GM21723 (cell line): ENCODE measurements around the gene MGARP.

Source experiments
- ATAC-seq: cut with Tn5 transposase; IDR thresholded peaks from one replicate; pipeline ENCODE4 v1.9.1; 2021; ENCODE audit warnings: mild to moderate bottlenecking, moderate library complexity; ENCODE audit not compliant: unreplicated experiment

The MGARP gene

DNA sequence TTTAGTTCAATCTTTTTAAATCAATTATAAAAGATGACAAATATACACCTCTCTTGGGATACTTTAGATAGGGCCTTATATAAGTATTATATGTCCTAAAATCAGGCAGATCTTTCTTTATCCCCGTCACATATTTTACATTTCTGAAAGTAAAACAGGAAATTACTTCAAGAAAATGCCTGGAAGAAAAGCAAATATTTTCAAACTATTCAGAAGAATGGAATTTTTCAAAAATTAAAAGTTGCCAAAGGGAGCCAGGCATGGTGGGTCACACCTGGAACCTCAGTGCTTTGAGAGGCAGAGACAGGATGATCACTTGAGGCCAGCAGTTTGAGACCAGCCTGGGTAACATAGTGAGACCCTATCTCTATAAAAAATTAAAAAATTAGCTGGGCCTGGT is 34.4 kb downstream of the MGARP start:
- no peak for ATAC-seq

DNA sequence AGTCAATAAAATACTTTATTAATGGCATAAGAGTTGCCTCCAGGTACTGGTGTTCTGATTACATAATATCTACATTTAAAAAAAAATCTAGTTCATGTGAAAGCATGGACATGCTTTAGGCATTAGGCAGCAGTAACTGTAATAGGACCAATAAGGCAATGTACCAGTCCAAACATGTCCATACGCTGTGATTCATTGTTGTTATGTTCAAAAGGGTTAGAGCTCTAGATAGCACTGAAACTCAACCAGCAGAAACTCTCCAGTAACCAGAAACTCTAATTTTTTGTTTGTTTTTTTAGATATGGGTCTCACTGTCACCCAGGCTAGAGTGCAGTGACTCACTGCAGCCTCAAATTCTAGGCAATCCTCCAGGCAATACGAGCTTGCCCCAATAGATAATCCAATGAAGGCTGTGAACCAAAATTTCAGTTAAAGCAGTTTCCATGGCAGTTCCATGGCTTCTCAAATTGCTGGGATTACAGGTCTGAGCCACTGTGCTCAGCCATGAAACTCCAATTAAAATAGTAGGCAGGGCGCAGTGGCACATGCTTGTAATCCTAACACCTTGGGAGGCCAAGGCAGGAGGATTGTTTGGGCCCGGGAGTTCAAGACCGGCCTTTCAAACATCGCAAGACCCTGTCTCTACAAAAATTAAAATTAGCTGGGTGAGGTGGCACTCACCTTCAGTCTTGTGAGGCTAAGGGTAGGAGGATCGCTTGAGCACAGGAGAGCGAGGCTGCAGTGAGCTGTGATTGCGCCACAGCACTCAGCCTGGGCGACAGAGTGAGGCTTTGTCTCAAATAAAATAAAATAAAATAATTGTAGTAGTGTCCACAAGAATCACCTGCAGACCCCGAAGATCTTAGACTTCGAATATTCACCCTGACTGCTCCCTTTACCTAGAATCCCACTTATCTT is 36.3 kb downstream of the MGARP start:
- no peak for ATAC-seq

DNA sequence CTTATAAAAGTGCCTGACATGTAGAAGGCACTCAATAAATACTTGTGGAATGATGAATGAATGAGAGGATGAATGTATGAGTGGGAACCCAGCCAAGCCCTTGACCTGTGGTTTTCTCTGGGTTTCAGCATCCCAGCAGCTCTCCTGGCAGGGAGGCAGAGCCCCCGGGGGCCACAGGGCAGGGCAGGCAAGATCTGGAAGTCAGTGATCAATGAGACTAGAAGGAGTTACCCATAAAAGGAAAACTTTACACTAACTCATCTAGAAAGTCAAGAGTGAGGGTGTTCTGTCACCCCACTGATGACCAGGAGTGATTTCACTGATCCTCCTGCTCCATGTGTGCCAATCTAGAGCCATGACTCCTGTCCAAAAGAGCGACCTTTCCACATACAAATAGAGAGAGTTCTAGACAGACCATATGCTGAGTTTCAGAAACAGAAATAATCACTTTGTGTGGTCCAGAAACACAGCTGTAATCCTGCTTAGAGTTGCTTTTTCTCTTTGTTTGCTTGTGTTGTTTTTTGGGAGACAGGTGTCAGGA is 37.4 kb downstream of the MGARP start:
- no peak for ATAC-seq

DNA sequence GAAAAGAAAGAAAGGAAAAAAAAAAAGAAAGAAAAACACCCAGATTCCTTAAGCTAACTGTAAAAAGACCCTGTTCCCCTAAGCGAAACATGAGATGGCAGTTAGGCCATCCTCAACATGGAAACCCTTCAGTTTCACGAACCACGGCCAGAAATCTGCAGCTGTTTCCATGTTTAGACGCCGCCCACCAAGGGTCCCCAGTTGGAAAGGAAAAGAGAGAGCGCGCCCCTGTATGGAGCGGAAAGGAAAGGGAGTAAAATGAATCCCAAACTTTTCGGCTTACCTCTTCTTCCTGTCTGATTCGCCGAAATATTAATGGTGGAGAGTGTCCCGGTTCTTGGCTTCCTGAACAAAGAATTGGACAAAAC is 38.3 kb downstream of the MGARP start:
- ATAC-seq, result no peak

DNA sequence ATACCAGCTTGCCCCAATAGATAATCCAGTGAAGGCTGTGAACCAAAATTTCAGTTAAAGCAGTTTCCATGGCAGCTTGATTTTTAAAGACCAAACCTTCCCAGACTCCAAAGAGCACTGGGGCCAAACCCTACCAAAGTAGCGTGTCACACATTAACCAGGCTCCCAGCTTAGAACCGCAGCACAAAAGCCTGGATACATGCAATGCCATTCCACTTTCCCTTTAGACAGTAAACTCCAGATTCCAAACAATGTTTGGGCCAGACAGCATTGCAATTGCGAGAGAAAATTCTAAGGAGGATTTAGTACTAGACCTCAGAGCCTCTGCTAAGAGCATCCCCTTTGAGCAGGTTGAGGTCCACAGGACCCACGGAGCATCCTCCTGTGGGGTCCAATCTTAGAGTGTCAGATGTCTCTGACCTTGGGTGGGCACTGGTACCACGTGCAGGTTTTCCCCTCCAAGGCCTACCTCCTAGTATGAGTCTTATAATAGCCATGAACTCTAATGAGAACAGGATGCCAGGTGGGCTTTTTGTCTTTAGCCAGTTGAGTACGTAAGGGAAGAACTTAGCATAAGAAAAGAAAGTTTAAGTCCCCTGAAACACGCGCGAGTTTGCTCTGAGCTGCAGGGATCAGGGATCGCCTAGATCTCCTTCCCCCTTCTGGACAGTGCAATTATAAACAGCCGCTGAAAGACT is 38.8 kb downstream of the MGARP start:
- no peak for ATAC-seq

DNA sequence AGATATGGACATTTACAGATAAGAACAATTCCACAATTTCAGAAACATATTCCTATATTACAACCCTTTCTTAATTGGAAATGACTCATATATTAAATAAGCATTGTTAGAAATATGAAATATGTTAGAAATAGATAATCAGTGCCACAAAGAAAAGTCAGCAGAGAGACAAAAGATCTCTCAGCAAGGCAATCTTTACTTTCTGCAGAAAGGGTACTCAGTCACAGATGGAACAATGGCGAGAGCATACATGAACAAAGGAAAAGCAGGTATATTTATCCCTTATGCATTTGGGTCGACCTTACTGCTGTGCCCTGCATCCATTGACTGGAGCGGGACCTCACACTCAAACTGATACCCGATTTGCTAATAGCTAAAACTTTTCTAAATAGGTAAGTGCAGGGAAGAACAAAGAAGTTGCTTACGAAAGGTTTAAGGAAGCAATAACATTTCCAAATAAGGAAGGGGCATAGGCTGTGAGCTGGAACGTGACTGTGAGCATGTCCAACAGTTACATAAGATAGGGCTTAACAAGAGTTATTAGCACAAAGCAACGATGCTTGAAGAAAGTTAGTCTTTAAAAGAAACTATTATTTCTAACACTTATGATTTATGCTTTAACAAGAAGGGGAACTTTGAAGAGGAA is 40.8 kb downstream of the MGARP start:
- ATAC-seq, result no peak

DNA sequence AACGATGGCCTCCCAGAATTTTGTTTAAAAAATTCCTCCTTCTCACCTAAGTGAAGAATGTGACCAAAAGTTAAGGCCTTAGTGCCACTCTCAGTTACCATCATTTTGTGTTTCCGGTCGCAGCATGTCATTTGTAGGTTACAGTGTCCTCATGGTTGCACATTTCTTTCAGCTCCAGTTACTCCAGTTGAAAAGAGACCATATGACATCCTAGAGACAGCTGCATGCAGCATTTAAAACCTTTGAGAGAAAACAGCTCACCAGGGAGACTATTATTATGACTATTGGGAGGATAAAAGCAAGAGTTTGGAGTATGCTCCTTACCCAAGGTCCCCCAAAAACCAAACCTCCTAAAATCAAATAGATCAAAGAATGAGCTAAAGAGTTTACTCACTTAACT is 45.8 kb downstream of the MGARP start:
- ATAC-seq, result no peak

DNA sequence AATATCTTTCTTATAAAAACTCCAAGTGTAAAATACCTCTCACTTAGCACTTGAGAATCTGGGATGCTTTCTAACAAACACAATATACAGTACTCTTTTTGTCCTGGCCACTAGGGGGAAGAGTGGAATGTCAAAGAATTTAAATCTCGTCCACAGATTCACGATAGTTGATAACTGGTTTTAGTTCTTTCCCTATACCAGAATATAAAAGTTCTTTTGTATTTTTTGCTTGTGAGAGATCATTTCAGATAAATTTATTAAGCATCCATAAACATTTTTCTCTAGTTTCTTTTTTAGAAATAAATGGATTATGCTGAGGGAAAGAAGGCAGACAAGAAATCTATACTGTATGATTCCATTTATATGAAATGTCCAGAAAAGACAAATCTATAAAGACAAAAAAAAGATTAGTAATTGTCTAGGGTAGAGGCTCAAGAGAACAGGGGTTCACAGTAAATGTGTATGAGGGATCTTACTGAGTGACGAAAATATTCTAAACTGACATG is 50.4 kb downstream of the MGARP start:
- peak; percentile 70 for ATAC-seq

DNA sequence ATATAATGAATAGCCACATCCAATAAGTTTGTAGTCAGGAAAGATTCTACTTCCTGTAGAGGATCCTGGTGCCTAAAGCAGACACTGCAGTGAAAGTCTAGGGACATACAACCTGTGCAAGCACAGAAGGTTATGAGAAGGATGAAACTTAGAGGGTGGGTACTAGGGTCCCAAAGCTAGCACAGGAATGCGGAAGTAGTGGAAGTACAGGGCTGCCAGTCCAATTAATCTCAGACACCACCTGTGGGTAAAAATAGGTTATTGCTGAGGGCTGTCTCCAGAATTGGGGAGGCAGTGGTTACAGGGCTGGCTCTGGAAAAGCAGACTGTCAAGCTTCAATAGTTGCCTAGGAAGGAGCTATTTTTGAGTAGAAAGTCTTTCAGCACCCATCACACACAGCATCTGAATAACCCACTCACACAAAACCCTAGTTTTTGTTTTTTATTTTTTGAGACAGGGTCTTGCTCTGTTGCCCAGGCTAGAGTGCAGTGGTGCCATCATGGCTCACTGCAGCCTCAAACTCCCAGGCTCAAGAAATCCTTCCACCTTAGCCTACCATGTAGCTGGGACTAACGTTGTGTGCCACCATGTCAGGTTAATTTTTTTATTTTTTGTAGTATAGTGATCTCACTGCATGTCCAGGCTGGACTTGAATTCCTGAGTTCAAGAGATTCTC is 52.2 kb downstream of the MGARP start:
- ATAC-seq, result peak; percentile 74

DNA sequence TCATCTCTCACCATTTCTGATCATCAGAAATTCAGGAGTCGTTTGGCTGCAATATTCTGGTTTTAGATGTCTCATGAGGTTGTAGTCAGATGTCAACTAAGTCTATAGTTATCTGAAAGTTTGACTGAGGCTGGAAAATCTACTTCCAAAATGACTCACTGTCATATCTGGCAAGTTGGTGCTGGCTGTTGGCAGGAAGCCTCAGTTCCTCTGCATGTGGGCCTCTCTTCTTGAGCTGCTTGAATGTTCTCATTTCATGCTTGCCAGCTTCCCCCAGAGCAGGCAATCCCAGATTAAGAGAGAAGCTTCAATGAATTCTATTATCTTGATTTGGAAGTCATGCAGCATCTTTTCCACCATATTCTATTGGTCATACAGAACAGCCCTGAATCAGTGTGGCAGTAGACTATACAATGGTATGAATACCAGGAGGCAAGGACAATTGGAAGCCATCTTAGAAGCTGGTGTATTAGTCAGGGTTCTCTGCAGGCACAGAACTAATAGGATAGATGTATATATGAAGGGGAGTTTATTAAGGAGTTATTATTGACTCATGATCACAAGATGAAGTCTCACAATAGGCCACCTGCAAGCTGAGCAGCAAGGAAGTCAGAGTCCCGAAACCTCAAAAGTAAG is 56.2 kb downstream of the MGARP start:
- ATAC-seq, result no peak

DNA sequence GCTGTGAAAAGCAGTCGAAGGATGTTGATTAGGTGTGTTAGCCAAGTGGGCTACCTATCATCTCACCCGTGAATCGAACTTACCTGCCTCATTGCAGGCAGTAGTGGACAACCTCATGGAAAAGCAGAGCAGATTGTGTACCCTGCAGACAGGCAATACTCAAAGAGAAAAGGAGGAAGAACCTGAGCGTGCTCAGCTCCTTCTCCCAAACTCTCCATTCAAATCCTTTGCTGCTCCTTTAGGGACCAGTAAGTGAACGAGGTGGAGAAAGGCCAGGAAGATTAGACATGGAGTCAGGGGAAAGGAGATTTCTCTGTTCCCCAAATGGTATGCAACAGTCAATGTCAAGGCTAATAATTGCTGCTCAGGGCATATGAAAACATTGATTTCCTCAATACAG is 57.8 kb downstream of the MGARP start:
- no peak for ATAC-seq

DNA sequence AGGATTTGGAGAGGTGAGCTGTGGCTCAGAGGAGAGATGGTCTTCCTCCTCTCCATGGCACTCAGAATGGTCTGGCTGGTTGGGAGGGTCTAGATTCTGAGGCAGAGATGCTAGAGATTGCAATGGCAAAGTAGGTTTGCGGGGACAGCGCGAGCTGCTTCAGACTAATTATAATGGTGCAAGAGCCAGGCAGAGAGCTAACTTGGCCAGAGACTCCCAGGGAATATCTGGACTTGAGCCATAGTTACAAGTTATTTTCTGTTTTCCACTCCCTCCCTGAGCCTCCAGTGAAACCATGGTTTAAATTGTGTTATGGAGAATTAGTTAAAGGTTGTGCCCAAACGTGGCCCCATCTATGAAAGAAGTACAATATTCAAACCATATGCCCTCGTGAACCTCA is 58.3 kb downstream of the MGARP start:
- no peak for ATAC-seq

DNA sequence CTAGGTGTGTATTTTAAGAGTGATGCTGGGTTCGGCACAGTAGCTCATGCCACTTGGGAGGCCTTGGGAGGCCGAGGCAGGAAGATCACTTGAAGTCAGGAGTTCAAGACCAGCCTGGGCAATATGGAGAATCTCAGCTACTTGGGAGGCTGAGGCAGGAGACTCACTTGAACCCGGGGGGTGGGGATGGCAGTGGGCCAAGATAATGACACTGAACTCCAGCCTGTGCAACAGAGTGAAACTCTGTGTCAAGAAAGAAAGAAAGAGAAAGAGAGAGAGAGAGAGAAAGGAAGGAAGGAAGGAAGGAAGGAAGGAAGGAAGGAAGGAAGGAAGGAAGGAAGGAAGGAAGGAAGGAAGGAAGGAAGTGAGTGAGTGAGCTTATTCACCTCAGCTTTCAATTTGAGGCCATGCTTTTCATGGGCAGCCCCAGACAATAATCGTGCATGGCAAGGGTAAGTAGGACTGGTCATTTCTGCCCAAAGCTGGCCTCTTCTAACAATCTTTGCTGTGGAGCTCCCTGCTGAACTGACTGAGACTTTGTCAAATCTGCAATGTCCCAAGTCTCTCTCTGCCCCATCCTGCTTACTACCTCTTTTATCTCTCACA is 60.5 kb downstream of the MGARP start:
- ATAC-seq, result no peak
